22Rv1 (cell line): Measurements from ENCODE around the gene ZBTB5.

ENCODE experiments used
- H3K27ac ChIP-seq: fragments of 450-650 bp; 2 replicates; pipeline ENCODE4 v1.5.1; 2017
- ZFX ChIP-seq: fragments of 450-650 bp; IDR thresholded peaks from 2 replicates; pipeline ENCODE4 v1.6.1; 2017; ENCODE audit warnings: antibody characterized with exemption, borderline replicate concordance
- TF ChIP-seq, protein P1 (sequence below): fragments of 450-650 bp; IDR thresholded peaks from 2 replicates; pipeline ENCODE4 v1.5.1; 2017; ENCODE audit warnings: mild to moderate bottlenecking

Gene ZBTB5

DNA sequence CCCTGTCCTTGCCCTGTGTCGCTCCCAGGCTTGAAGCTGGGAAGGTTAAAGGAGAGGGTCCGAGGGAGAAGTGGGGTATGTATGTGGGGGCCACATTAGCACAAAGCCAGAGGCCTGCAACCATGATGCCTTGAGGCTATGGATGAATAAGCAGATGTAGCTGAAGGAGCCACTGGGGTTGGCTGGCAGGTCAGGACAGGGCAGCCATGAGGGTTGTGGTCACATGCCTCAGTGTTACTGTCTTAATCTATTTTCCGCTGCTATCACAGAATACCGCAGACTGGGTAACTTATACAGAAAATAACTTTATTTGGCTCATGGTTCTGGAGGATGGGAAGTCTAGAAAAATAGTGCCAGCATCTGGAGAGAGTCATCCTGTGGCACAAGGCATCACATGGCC, 51.9 kb downstream of the ZBTB5 start:
- TF ChIP-seq ZFX = no peak
- TF ChIP-seq, protein P1, sequence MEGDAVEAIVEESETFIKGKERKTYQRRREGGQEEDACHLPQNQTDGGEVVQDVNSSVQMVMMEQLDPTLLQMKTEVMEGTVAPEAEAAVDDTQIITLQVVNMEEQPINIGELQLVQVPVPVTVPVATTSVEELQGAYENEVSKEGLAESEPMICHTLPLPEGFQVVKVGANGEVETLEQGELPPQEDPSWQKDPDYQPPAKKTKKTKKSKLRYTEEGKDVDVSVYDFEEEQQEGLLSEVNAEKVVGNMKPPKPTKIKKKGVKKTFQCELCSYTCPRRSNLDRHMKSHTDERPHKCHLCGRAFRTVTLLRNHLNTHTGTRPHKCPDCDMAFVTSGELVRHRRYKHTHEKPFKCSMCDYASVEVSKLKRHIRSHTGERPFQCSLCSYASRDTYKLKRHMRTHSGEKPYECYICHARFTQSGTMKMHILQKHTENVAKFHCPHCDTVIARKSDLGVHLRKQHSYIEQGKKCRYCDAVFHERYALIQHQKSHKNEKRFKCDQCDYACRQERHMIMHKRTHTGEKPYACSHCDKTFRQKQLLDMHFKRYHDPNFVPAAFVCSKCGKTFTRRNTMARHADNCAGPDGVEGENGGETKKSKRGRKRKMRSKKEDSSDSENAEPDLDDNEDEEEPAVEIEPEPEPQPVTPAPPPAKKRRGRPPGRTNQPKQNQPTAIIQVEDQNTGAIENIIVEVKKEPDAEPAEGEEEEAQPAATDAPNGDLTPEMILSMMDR = no peak
- H3K27ac ChIP-seq = no peak overlapping the region

DNA sequence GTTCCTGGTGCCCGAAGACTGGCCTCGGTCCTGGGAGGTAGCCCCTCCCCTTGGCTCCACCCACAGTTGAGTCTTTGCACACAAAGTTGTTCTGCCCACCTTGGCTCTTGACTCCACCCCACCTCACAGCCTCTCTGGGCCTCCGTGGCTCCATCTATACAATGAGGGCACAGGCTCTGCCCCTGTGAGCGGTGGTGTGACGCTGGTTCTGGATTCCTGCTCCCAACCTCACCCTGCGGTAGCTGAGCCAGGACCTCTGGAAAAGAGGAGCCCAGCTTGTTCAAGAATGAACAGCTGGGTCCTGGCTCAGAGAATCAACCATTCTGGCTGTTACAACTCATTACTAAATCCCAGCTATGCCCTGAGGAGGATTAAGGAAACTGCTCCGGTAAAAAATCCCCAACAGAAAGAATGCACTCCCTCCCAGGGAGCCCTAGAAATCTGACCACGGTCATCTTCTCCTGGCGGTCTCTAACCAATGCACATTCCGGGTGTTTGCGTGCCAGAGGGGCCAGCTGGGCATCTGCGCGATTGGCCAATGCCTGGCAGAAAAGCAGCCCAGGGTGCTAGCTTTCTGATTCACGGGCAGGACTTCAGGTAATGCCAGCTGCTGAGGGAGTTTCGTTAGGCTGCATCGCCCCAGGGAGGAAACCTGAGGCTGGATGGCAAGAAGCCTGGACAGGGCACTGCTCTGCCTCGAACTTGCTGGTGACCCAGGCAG, 52.7 kb downstream of the ZBTB5 start:
- TF ChIP-seq, protein P1 = no peak
- TF ChIP-seq ZFX = no peak
- H3K27ac ChIP-seq = no peak overlapping the region

- TF ChIP-seq, protein P1 = peak; percentile 33
- no peak for TF ChIP-seq ZFX
- H3K27ac ChIP-seq = no peak overlapping the region
Observed at GRCh38 chr9:37410969-37411785, 54.1 kb downstream of the ZBTB5 start.

DNA sequence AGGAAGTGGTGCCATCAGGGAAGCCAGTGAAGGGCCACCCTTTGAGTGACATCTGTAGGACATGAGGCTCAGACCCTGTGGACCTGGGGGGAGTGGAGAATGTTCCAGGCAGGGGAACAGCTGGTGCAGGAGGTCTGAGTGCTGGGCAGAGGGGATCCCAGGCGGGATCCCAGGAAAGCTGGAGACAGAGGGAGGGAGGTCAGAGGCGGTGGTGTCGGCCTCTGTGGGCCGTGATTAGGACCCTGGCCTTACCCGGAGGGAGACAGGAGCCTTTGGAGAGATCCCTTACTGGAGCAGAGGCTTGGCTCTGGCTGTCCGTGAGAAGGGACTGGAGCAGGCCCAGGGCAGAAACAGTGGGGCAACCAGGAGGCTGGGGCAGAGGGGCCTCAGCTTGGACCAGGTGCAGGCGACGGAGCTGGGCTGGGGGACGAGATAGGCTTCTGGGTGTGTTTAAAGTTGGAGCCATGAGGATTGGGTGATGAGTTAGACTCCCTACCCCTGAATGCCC, 54.8 kb downstream of the ZBTB5 start:
- no peak overlapping the region for H3K27ac ChIP-seq
- TF ChIP-seq, protein P1 = no peak
- TF ChIP-seq ZFX = no peak

DNA sequence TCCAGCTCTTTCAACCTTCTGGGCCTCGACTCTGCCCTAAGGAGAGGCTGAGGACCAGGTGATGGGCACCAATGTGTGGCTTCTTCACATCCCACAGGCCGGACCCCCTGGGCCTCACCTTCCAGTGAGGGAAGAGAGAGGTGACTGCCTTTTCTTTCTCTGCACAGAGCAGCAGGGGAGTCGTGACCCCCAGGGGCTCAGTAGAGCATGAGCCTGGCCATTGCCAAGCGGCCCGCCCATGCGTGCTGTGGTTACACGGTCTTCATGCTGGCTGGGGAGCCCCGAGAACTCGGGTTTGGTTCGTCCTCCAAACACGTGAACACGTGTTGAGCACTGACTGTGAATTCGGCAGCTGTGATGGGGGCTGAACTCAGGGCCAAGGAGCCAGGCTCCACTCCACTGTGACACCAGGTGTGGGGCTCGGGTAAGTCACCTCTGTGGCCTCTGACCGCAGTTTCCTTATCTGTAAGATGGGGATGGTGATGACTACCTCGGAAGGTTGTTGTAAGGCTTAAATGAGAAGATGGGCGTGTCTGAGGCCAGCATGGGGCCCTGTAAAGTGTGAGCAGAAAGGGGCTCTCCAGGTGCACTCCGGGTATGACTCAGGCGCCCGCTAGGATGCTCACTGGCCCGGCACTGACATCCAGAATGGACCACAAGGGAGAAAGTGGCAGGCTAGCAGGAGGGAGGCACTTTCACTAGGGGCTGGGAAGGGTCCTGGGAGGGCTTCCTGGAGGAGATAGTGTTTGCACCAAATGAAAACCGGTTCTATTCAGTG, 56.1 kb downstream of the ZBTB5 start:
- H3K27ac ChIP-seq = no peak overlapping the region
- TF ChIP-seq, protein P1 = no peak
- TF ChIP-seq ZFX = no peak

GRCh38 chr9:37407468-37407867, 57.8 kb downstream of the ZBTB5 start:
- no peak overlapping the region for H3K27ac ChIP-seq
- no peak for TF ChIP-seq ZFX
- TF ChIP-seq, protein P1 = peak; percentile 32
